ENCODE measurements around the gene LYST.
"Not testable (repeated sequence)": the region's sequence is repeated elsewhere in the genome, so short reads cannot be mapped to it uniquely, and the experiment has no call there.

The LYST gene

GRCh38 chr1:235625340-235625739, 241.4 kb downstream of the LYST start:
- no peak for DNase-seq

- DNase-seq, result no peak
These were observed 241.9 kb downstream of the LYST start for GRCh38 chr1:235624721-235625333.

GRCh38 chr1:235622936-235623779, 243.5 kb downstream of the LYST start:
- DNase-seq, result no peak

- DNase-seq, result not testable (repeated sequence)
These were observed 247.6 kb downstream of the LYST start for GRCh38 chr1:235619149-235619548.

GRCh38 chr1:235617808-235618207, 248.9 kb downstream of the LYST start:
- DNase-seq, result no peak

- DNase-seq, result no peak
These were observed 249.6 kb downstream of the LYST start for GRCh38 chr1:235617140-235617539.

- no peak for DNase-seq
These were observed 252.2 kb downstream of the LYST start for GRCh38 chr1:235614442-235614954.

- DNase-seq, result no peak
These were observed 253.1 kb downstream of the LYST start for GRCh38 chr1:235613602-235614001.

GRCh38 chr1:235612761-235613160, 253.9 kb downstream of the LYST start:
- DNase-seq, result no peak

Measured in activated T-cell treated with anti-CD3 and anti-CD28 coated beads, Interleukin-2, amount 50 U/mL, for 1 hour (primary cell).